ENCODE results near the gene UHRF2. TPM values are rescaled to one million over a fixed set of nuclear protein-coding genes. Genes with fewer than 3 reads are reported as not detected.
A peak's percentile ranks its signal among the peaks of the same experiment; 100 is the strongest.
"Not testable (repeated sequence)": the region's sequence is repeated elsewhere in the genome, so short reads cannot be mapped to it uniquely, and the experiment has no call there.

UHRF2 gene
- polyA plus RNA-seq, 3 donors from 2014 or later: 10.8 to 15.9 (median 11.6) TPM

DNA sequence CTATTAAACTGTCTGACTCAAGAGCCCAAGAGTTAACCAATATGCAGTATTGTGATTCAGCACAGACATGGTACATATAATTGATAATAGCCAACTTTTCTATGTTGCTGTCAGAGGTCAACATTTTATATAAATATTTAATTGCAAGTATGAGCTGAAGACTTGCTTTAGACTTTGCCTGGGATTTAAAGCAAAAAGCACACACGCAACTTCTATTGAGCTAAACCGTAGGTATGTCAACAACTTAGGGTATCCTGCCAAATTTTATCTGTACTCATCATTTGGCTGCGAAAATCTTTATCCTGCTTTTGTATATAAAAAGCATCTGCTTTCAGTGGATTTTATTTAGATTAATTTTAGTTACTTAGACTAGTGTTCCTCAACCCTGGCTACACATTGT is 27.4 kb downstream of the UHRF2 start:
- DNase-seq: no peak
- H3K27ac Mint-ChIP-seq: peak overlapping the region in 2 of 6 donors; percentile 60 to 90
- H3K4me1 Mint-ChIP-seq: peaks cover 60 to 83% of the 10 kb centered on the region in 2 donors
- peaks cover 0 to 4% (median 0%) of the 10 kb centered on the region in 3 donors for H3K36me3 Mint-ChIP-seq
- H3K9me3 Mint-ChIP-seq: no peaks in the 10 kb centered on the region
- H3K27me3 Mint-ChIP-seq (ENCODE audit: low read depth in 3 of 3): no peaks in the 10 kb centered on the region
- H3K4me3 Mint-ChIP-seq: no peak overlapping the region

DNA sequence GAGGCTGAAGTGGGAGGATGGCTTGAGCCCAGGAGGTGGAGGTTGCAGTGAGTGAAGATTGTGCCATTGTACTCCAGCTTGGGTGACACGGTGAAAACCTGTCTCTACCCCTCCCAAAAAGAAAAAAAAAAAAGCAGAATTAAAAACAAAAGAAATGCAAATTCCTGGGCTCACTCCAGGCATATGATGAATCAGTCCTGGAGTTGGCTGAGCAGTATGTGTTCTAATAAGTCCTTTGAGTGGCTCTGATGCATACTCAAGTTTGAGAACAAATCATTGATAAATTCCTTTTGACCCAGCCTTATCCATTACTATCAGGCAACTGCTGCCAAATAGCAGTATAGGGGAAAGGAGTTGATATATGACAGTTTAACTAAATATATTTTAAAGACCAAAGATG is 28.3 kb downstream of the UHRF2 start:
- no peaks in the 10 kb centered on the region for H3K9me3 Mint-ChIP-seq
- peaks cover 0 to 1% (median 0%) of the 10 kb centered on the region in 3 donors for H3K36me3 Mint-ChIP-seq
- peaks cover 0 to 1% (median 0%) of the 10 kb centered on the region in 3 donors for H3K27me3 Mint-ChIP-seq (ENCODE audit: low read depth in 3 of 3)
- no peak overlapping the region for H3K4me3 Mint-ChIP-seq
- H3K4me1 Mint-ChIP-seq: peaks cover 57 to 79% of the 10 kb centered on the region in 2 donors
- no peak for DNase-seq
- H3K27ac Mint-ChIP-seq: no peak overlapping the region

DNA sequence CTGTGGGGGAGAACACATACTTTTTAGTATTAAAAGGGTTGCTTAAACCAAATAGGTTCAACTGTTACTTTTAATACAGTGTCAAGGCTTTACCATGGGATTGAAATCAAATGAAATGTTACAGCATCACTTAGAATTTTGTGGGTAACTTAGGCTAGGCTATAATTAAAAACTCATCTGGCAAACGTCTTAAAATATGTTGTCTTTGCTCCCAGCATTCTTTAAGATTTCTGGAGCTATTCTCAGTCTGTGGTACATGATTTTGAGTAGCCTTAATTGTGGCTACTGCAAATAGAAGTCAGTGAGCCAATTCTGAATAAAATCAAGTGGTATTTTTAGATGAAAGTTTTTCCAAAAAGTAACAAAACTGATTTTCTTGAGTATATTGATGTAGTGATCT is 30.7 kb downstream of the UHRF2 start:
- Mint-ChIP-seq H3K4me1 (peaks cover 62 to 78% of the 10 kb centered on the region in 2 donors), H3K27me3 (ENCODE audit: low read depth in 3 of 3) (peaks cover 0 to 3% (median 0%) of the 10 kb centered on the region in 3 donors), H3K4me3 (no peak overlapping the region)

DNA sequence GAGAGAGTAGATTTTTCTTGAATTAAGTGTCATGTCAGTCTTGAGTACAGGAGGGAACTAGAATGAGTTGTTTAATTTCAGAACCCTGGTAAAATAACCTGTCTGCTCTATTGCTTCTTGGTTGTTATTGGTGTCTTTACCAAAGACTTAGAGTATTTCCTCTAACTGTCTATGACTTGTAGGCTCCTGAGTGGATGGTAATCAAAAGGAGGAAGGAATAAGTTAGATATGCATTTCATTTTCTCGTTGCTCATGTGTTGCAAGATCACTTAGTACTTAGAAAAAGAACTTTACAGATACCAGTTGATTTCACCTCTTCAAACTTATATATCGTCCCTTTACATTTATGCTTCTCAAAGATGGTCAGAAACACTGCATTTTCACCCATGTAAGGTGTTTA is 31.1 kb downstream of the UHRF2 start:
- no peaks in the 10 kb centered on the region for H3K9me3 Mint-ChIP-seq
- DNase-seq: no peak
- H3K36me3 Mint-ChIP-seq: no peaks in the 10 kb centered on the region
- H3K27ac Mint-ChIP-seq: peak overlapping the region in 3 of 6 donors; percentile 2 to 68 (median 6)
- peaks cover 62 to 78% of the 10 kb centered on the region in 2 donors for H3K4me1 Mint-ChIP-seq
- peaks cover 0 to 3% (median 0%) of the 10 kb centered on the region in 3 donors for H3K27me3 Mint-ChIP-seq (ENCODE audit: low read depth in 3 of 3)
- H3K4me3 Mint-ChIP-seq: no peak overlapping the region

More for the DNA sequence above, 30.7 kb downstream of the UHRF2 start:
- no peak for DNase-seq
- no peaks in the 10 kb centered on the region for H3K36me3 Mint-ChIP-seq
- H3K27ac Mint-ChIP-seq: peak overlapping the region in 2 of 6 donors; percentile 2 to 6
- no peaks in the 10 kb centered on the region for H3K9me3 Mint-ChIP-seq

DNA sequence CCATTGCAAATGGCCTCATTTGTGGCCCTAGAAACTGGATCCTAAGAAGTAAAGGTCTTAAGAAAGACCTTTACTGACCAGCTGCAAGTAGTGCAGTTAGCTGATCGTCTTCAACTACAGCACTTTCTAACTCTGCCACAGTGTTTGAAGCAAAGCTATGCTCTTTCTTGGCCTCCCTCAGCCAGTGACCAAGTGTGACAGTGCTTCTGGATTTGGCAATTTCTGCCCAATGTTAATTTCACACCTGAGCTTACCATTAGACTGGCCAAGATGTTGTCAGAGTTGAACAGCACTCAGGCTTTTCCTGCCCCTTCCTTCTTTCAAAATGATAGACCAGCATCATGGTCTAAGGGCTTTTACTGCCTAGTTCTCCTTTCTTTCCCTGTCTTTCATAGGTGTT is 36.1 kb downstream of the UHRF2 start:
- peaks cover 64 to 76% of the 10 kb centered on the region in 2 donors for H3K4me1 Mint-ChIP-seq
- H3K4me3 Mint-ChIP-seq: no peak overlapping the region
- H3K27ac Mint-ChIP-seq: peak overlapping the region in 1 of 6 donors; percentile 41

DNA sequence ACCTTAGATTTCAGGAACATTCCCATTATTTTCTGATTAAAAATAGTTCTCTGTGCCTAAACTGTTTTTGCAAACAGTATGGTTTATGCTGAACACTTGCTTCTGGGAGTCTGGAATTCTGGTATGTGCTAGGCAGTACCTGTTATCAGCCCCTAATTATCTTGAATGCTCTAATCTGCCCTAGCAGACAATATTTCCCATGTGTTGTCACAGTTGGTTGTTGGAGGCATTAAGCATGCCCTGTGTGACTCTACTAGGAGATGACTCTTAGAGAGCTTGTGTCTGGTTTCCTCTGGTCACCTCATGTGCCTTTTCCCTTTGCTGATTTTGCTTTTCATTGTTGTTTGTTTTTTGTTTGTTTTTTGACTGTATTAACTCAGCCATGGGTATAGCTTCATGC is 36.6 kb downstream of the UHRF2 start:
- Mint-ChIP-seq H3K27ac (peak overlapping the region in 1 of 6 donors; percentile 34), H3K4me1 (peaks cover 63 to 76% of the 10 kb centered on the region in 2 donors), H3K4me3 (peak overlapping the region in 1 of 5 donors; percentile 3), H3K27me3 (ENCODE audit: low read depth in 3 of 3) (peaks cover 0 to 3% (median 0%) of the 10 kb centered on the region in 3 donors), H3K9me3 (no peaks in the 10 kb centered on the region), H3K36me3 (no peaks in the 10 kb centered on the region)
- no peak for DNase-seq

More for the DNA sequence above, 36.1 kb downstream of the UHRF2 start:
- Mint-ChIP-seq H3K36me3 (no peaks in the 10 kb centered on the region), H3K27me3 (ENCODE audit: low read depth in 3 of 3) (peaks cover 0 to 3% (median 0%) of the 10 kb centered on the region in 3 donors), H3K9me3 (no peaks in the 10 kb centered on the region)
- no peak for DNase-seq

DNA sequence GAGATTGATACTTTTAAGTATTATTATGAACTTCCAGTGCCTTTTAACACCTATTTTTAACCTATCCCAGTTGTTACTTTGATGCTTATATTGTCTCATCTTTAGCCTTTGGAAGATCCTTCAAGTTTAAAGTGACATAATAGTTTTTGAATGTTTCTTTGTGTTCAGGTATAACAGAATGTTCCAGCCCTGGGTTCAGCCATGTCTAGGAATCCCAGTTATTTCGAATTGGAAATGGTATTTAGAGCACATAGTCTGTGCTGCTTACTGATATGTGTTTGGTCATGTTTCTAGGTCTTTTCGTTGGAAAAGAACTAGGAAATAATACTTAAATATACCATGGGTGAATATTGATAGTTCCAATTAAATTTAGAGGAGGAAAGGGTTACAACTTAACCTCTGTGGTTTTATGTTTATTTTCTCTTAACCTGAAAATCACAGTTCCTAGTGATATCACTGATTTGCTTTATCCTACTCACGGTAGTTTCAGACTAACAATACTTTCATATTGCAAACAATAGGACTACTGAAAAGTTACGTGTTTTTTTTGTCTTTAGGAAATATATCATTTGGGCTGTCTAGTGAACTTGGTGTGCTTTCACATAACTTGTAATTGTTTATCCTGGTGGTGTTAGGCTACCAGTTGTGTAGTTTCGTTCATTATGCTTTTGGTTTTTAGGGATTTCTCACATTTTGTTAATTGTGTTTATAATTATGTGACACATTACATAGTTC is 37.8 kb downstream of the UHRF2 start:
- peaks cover 0 to 3% (median 0%) of the 10 kb centered on the region in 3 donors for H3K27me3 Mint-ChIP-seq (ENCODE audit: low read depth in 3 of 3)
- no peak overlapping the region for H3K4me3 Mint-ChIP-seq
- H3K27ac Mint-ChIP-seq: peak overlapping the region in 1 of 6 donors; percentile 33
- H3K36me3 Mint-ChIP-seq: peaks cover 0 to 5% (median 0%) of the 10 kb centered on the region in 3 donors
- H3K4me1 Mint-ChIP-seq: peaks cover 63 to 77% of the 10 kb centered on the region in 2 donors
- DNase-seq: no peak
- no peaks in the 10 kb centered on the region for H3K9me3 Mint-ChIP-seq

DNA sequence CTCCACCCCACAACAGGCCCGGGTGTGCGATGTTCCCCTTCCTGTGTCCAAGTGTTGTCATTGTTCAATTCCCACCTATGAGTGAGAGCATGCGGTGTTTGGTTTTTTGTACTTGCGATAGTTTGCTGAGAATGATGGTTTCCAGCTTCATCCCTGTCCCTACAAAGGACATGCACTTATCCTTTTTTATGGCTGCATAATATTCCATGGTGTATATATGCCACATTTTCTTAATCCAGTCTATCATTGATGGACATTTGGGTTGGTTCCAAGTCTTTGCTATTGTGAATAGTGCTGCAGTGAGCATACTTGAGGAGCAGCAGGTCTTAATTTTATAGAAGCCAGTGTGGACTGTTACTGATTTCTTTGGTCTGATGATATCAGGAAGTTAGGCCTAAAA is 42.3 kb downstream of the UHRF2 start:
- H3K27ac Mint-ChIP-seq; H3K9me3 Mint-ChIP-seq; H3K4me3 Mint-ChIP-seq; H3K27me3 Mint-ChIP-seq (ENCODE audit: low read depth in 3 of 3); DNase-seq: not testable (repeated sequence)
- Mint-ChIP-seq H3K4me1 (peaks cover 58 to 84% of the 10 kb centered on the region in 2 donors), H3K36me3 (peaks cover 0 to 14% (median 11%) of the 10 kb centered on the region in 3 donors)

DNA sequence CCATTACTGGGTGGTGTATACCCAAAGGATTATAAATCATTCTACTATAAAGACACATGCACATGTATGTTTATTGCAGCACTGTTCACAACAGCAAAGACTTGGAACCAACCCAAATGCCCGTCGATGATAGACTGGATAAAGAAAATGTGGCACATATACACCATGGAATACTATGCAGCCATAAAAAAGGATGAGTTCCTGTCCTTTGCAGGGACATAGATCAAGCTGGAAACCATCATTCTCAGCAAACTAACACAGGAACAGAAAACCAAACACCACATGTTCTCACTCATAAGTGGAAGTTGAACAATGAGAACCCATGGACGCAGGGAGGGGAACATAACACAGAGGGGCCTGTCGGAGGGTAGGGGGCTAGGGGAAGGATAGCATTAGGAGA is 45.7 kb downstream of the UHRF2 start:
- peaks cover 35 to 55% of the 10 kb centered on the region in 2 donors for H3K4me1 Mint-ChIP-seq
- H3K4me3 Mint-ChIP-seq: not testable (repeated sequence)

DNA sequence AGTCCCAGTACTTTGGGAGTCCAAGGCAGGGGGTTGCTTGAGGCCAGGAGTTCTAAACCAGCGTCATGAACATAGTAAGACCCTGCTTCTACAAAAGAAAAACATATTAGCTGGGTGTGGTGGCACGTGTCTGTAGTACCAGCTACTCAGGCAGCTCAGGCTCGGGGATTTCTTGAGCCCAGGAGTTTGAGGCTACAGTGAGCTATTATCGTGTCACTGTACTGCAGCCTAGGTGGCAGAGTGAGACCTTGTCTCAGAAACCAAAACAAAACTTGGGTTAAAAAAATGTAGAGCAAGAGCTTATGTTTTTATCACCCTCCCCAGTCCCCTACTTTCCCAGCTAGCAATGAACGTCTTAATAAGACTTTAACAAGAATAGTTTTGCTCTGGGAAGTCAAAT is 46.7 kb downstream of the UHRF2 start:
- Mint-ChIP-seq H3K4me3 (no peak overlapping the region), H3K36me3 (peaks cover 0 to 14% (median 11%) of the 10 kb centered on the region in 3 donors), H3K27me3 (ENCODE audit: low read depth in 3 of 3) (no peaks in the 10 kb centered on the region), H3K9me3 (no peaks in the 10 kb centered on the region), H3K4me1 (peaks cover 29 to 52% of the 10 kb centered on the region in 2 donors), H3K27ac (peak overlapping the region in 1 of 6 donors; percentile 3)
- no peak for DNase-seq

More for the DNA sequence above, 45.7 kb downstream of the UHRF2 start:
- H3K27me3 Mint-ChIP-seq (ENCODE audit: low read depth in 3 of 3); DNase-seq; H3K9me3 Mint-ChIP-seq: not testable (repeated sequence)
- Mint-ChIP-seq H3K27ac (peak overlapping the region in 2 of 6 donors; percentile 17 to 35), H3K36me3 (peaks cover 0 to 14% (median 11%) of the 10 kb centered on the region in 3 donors)

DNA sequence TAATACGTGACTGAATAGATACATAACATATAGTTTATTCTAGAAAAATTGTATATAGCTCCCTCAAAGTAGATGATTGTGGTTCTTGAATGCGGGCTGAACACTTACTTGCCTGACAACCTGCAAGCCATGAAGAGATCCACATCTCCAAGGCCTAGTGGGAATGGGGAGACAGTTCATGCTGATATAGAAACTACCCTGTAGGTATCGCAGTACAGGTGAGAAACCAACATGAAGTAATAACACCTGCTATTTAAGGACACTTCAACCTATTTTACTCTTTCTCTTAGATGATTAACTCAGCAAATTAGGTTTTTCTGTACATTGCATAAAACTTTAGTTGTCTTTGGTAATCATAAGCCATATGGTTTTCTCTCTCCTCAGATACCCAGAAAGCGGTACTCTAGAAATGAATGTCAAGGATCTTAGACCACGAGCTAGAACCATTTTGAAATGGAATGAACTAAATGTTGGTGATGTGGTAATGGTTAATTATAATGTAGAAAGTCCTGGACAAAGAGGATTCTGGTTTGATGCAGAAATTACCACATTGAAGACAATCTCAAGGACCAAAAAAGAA is 47.3 kb downstream of the UHRF2 start:
- Mint-ChIP-seq H3K4me3 (no peak overlapping the region), H3K9me3 (no peaks in the 10 kb centered on the region), H3K4me1 (peaks cover 29 to 57% of the 10 kb centered on the region in 2 donors), H3K36me3 (peaks cover 0 to 11% (median 11%) of the 10 kb centered on the region in 3 donors), H3K27me3 (ENCODE audit: low read depth in 3 of 3) (no peaks in the 10 kb centered on the region), H3K27ac (peak overlapping the region in 2 of 6 donors; percentile 3 to 56)
- no peak for DNase-seq

DNA sequence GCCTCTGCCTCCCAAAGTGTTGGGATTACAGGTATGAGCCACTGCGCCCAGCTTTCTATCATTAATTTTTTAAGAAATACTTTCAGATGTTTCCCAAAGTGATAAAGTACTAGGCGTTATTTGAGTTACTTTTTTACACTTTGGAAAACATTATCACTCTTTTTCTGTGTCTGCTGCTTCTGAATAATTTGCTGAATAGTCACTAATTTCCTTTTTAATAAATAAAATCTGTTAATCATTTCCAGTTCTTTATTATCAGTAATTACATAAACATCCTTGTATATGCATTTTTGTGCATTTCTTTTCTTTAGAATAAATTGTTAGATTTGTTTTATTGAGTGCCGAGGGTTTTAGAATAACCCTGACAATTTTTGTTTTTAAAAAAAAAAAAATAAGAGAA is 48.6 kb downstream of the UHRF2 start:
- H3K27me3 Mint-ChIP-seq (ENCODE audit: low read depth in 3 of 3): no peaks in the 10 kb centered on the region
- H3K36me3 Mint-ChIP-seq: peaks cover 0 to 11% (median 10%) of the 10 kb centered on the region in 3 donors
- H3K4me1 Mint-ChIP-seq: peaks cover 22 to 52% of the 10 kb centered on the region in 2 donors
- no peaks in the 10 kb centered on the region for H3K9me3 Mint-ChIP-seq
- no peak overlapping the region for H3K27ac Mint-ChIP-seq
- no peak overlapping the region for H3K4me3 Mint-ChIP-seq
- no peak for DNase-seq

DNA sequence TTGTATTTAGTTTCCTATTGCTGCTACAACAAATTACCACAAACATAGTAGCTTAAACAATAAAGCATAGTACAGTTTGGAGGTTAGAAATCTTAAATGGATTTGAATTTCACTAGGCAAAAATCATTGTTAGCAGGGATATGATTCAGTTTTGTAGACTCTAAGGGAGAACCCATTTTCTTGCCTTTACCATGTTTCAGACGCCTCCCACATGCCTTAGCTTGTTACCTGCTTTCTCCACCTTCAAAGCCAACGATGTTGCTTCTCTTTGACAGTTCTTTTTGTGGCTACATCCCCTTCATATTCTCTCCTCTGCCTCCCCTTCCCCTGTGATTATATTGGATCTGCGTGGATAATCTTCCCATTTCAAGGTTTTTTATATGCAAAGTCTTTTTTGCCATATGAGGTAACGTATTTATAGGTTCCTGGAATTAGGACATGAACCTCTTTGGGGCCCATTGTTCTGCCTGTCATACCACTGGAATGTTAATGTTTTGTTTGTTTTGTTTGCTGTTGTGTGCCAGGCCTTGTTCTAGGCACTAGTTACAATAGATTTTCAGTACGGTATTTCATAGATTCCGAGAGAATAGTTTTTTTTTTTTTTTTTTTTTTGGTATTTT is 54.1 kb downstream of the UHRF2 start:
- DNase-seq: no peak
- Mint-ChIP-seq H3K4me3 (no peak overlapping the region), H3K4me1 (peaks cover 7 to 45% of the 10 kb centered on the region in 2 donors), H3K27me3 (ENCODE audit: low read depth in 3 of 3) (no peaks in the 10 kb centered on the region), H3K27ac (no peak overlapping the region), H3K36me3 (peaks cover 0 to 8% (median 4%) of the 10 kb centered on the region in 3 donors), H3K9me3 (no peaks in the 10 kb centered on the region)

All from immature natural killer cell (primary cell).